Activated CD4-positive, alpha-beta T cell treated with anti-CD3 and anti-CD28 coated beads, Interleukin-2, amount 10 ng/mL, durations not matched to agents 7 days and 5 days (primary cell): ENCODE measurements around the gene USE1. TPM values are rescaled to one million over a fixed set of nuclear protein-coding genes. Genes with fewer than 3 reads are reported as not detected.

Source experiments
- total RNA-seq, 2 experiments: library from RNA; stranded (reverse); gene quantifications; one replicate each; pipeline ENCODE4 v1.2.3, GENCODE V29; 2021

The USE1 gene
- total RNA-seq, 2 experiments from 2014 or later: 23.3 to 24.7 TPM

Other genes with a start within 250 kb of the USE1 start
- gene CPAMD8, start 188.5 kb upstream of the USE1 start, total RNA-seq: under 1 TPM; 0.22 to 0.60 TPM
- 10 to 100 TPM; 46.3 to 47.4 TPM for gene HAUS8, start 139.9 kb upstream of the USE1 start, total RNA-seq
- gene MYO9B, start 139.6 kb upstream of the USE1 start, total RNA-seq: 100 to 1,000 TPM; 217 to 218 TPM
- gene OCEL1, start 10.9 kb downstream of the USE1 start, total RNA-seq: 10 to 100 TPM; 19.6 to 23.1 TPM
- gene NR2F6, start 30.6 kb downstream of the USE1 start, total RNA-seq: 1 to 10 TPM; 3.6 to 3.8 TPM
- under 1 TPM in 1 of 2 experiments, not detected in 1; 0.27 TPM for gene USHBP1, start 49.4 kb downstream of the USE1 start, total RNA-seq
- 100 to 1,000 TPM; 111 to 113 TPM for gene BABAM1, start 52.1 kb downstream of the USE1 start, total RNA-seq
- gene ANKLE1, start 66.5 kb downstream of the USE1 start, total RNA-seq: 1 to 10 TPM; 1.7 to 1.9 TPM
- gene ABHD8, start 88.1 kb downstream of the USE1 start, total RNA-seq: 10 to 100 TPM in 1 of 2 experiments, 1 to 10 TPM in 1; 9.3 to 10.1 TPM
- 10 to 100 TPM; 79.5 to 80.8 TPM for gene MRPL34, start 90.5 kb downstream of the USE1 start, total RNA-seq
- 10 to 100 TPM; 39.5 to 45.3 TPM for gene DDA1, start 94.2 kb downstream of the USE1 start, total RNA-seq
- gene ANO8, start 119.5 kb downstream of the USE1 start, total RNA-seq: 10 to 100 TPM; 16.4 to 17.5 TPM
- 10 to 100 TPM; 30.9 to 41.3 TPM for gene GTPBP3, start 122.2 kb downstream of the USE1 start, total RNA-seq
- gene PLVAP, start 162.0 kb downstream of the USE1 start, total RNA-seq: not detected
- gene CCDC194, start 178.8 kb downstream of the USE1 start, total RNA-seq: 1 to 10 TPM; 3.7 to 4.2 TPM
- gene BST2, start 190.3 kb downstream of the USE1 start, total RNA-seq: 100 to 1,000 TPM; 192 to 198 TPM
- 10 to 100 TPM; 33.5 to 44.5 TPM for gene MVB12A, start 204.7 kb downstream of the USE1 start, total RNA-seq
- not detected for gene TMEM221, start 233.3 kb downstream of the USE1 start, total RNA-seq
- not detected for gene NXNL1, start 245.6 kb downstream of the USE1 start, total RNA-seq